K562 (cell line): ENCODE measurements around the gene PODNL1. TPM values are rescaled to one million over a fixed set of nuclear protein-coding genes. Genes with fewer than 3 reads are reported as not detected.

Experiments used
- ARID2 ChIP-seq: fragments of 450-650 bp; IDR thresholded peaks from 2 replicates; pipeline ENCODE4 v1.6.1; 2017; ENCODE audit warnings: antibody characterized with exemption, mild to moderate bottlenecking
- HDAC6 ChIP-seq: IDR thresholded peaks from 2 replicates; pipeline ENCODE4 v1.6.1; 2012; ENCODE audit warnings: low read depth, mild to moderate bottlenecking, control low read depth, inconsistent platforms, low read length, moderate library complexity
- NFATC3 ChIP-seq: fragments of 450-650 bp; IDR thresholded peaks from 2 replicates; pipeline ENCODE4 v1.6.1; 2017; ENCODE audit warnings: mild to moderate bottlenecking
- NR2C1 ChIP-seq, 2 experiments: fragments of 450-650 bp; IDR thresholded peaks; 2 replicates each; pipeline ENCODE4 v1.6.1; 2017; ENCODE audit warnings: mild to moderate bottlenecking in 2 of 2, antibody characterized with exemption in 1 of 2, inconsistent platforms in 1 of 2, missing compliant biosample characterization in 1 of 2, missing genetic modification characterization in 1 of 2
- PHF8 ChIP-seq: fragments of 200-600 bp; sonication (generic); IDR thresholded peaks from 2 replicates; pipeline ENCODE4 v1.6.1; 2012; ENCODE audit warnings: mixed run types, mild to moderate bottlenecking, inconsistent platforms, low read length, moderate library complexity, borderline replicate concordance
- RCOR1 ChIP-seq, 2 experiments: IDR thresholded peaks; 2 replicates each; pipeline ENCODE4 v1.6.1; 2012; ENCODE audit warnings: low read depth in 2 of 2, low read length in 2 of 2, borderline replicate concordance in 1 of 2, improper control_type of control experiment in 1 of 2
- RHOXF2B ChIP-seq: fragments of 250-450 bp; sonication (Bioruptor Pico); conservative IDR thresholded peaks from 2 replicates; pipeline ENCODE4 v1.5.1; 2021
- SIX5 ChIP-seq, 2 experiments: IDR thresholded peaks; 2 replicates each; pipeline ENCODE4 v1.6.1; 2011; ENCODE audit warnings: low read length in 2 of 2, borderline replicate concordance in 1 of 2, low read depth in 1 of 2, mild to moderate bottlenecking in 1 of 2, moderate library complexity in 1 of 2; ENCODE audit not compliant: insufficient read depth in 1 of 2
- SNAPC5 ChIP-seq: fragments of 250-450 bp; sonication (Bioruptor Pico); IDR thresholded peaks from 2 replicates; pipeline ENCODE4 v1.8.0; 2021; ENCODE audit warnings: moderate library complexity, mild to moderate bottlenecking, inconsistent platforms
- TRIM25 ChIP-seq: fragments of 450-650 bp; IDR thresholded peaks from 2 replicates; pipeline ENCODE4 v1.7.0; 2016; ENCODE audit warnings: borderline replicate concordance
- ZBTB40 ChIP-seq, 2 experiments: fragments of 450-650 bp in 1 of 2; sonication (generic) in 1 of 2; formaldehyde crosslinking in 1 of 2; IDR thresholded peaks; 2 replicates each; pipeline versions ENCODE4 v1.7.1 to v1.9.0; 2016 to 2022; ENCODE audit warnings: inconsistent platforms in 1 of 2, mild to moderate bottlenecking in 1 of 2, missing genetic modification reagents in 1 of 2
- ZFP91 ChIP-seq: sonication (generic); formaldehyde crosslinking; IDR thresholded peaks from 2 replicates; pipeline ENCODE4 v1.8.0; 2022; ENCODE audit warnings: mild to moderate bottlenecking, missing genetic modification reagents
- ZNF780A ChIP-seq: fragments of 250-450 bp; sonication (Bioruptor Pico); IDR thresholded peaks from 2 replicates; pipeline ENCODE4 v1.5.0; 2021; ENCODE audit warnings: mild to moderate bottlenecking
- polyA plus RNA-seq, 8 experiments: library from polyadenylated mRNA; depleted of rRNA in 4 of 8; stranded (reverse) in 5 of 8; unstranded in 3 of 8; fragments of >200 nt; fragmentation: Nextera tagmentation in 2 of 8; fragmentation: Illumina TruSeq in 1 of 8; extraction: Ambion mirVana in 2 of 8; extraction: Trizol in 1 of 8; gene quantifications; 2 replicates each; pipeline versions ENCODE4 v1.2.1 to v1.2.3, GENCODE V29; 2011 to 2014; ENCODE audit warnings: inconsistent platforms in 1 of 8, missing spikeins in 1 of 8
- total RNA-seq, 7 experiments: library from RNA; depleted of rRNA in 6 of 7; stranded (reverse); fragments of >200 nt in 6 of 7; fragmentation: Illumina TruSeq in 2 of 7; extraction: Trizol in 2 of 7; gene quantifications; 2 replicates each; pipeline versions ENCODE4 v1.2.1 to v1.2.3, GENCODE V29; 2011 to 2021; ENCODE audit warnings: low replicate concordance in 1 of 7

The PODNL1 gene
- total and polyA plus RNA-seq, 9 of the 15 experiments (the other 6 are each of a cell fraction or from before 2014, with no cell fraction given): 0.18 to 0.47 (median 0.23) TPM; not detected in 3

GRCh38 chr19:13905634-13906520 is 32.3 kb downstream of the PODNL1 start, which contains the start of the genes BRME1 and CC2D1A (continued):
- TF ChIP-seq SNAPC5 (CRISPR knock-in tag) (no peak), ARID2 (no peak), PHF8 (peak; percentile 82; the same call in 1 of the 2 replicates), HDAC6 (no peak), RHOXF2B (CRISPR knock-in tag) (no peak), SIX5 (IDR thresholded peaks at IDR 0.05; ENCODE audit: borderline replicate concordance in 1 of 2, insufficient read depth in 1 of 2, low read depth in 1 of 2, low read length in 2 of 2) (peak; percentile 85 to 87; a peak in 3 of 4 replicates), RCOR1 (IDR thresholded peaks at IDR 0.05; ENCODE audit: borderline replicate concordance in 1 of 2, low read depth in 2 of 2, low read length in 2 of 2) (no peak), ZBTB40 (IDR thresholded peaks at IDR 0.05) (no peak), ZBTB40 (CRISPR knock-in tag; IDR thresholded peaks at IDR 0.05) (no peak), ZNF780A (CRISPR knock-in tag) (no peak), NFATC3 (no peak), ZFP91 (CRISPR knock-in tag) (no peak), NR2C1 (IDR thresholded peaks at IDR 0.05) (no peak), NR2C1 (tag; IDR thresholded peaks at IDR 0.05) (peak; percentile 39; the same call in 1 of the 2 replicates), TRIM25 (no peak)
